ENCODE results near the gene SFXN3. TPM values are rescaled to one million over a fixed set of nuclear protein-coding genes. Genes with fewer than 3 reads are reported as not detected.

SFXN3 gene
- total RNA-seq, 1 experiment from 2014 or later, result 5.6 TPM

DNA sequence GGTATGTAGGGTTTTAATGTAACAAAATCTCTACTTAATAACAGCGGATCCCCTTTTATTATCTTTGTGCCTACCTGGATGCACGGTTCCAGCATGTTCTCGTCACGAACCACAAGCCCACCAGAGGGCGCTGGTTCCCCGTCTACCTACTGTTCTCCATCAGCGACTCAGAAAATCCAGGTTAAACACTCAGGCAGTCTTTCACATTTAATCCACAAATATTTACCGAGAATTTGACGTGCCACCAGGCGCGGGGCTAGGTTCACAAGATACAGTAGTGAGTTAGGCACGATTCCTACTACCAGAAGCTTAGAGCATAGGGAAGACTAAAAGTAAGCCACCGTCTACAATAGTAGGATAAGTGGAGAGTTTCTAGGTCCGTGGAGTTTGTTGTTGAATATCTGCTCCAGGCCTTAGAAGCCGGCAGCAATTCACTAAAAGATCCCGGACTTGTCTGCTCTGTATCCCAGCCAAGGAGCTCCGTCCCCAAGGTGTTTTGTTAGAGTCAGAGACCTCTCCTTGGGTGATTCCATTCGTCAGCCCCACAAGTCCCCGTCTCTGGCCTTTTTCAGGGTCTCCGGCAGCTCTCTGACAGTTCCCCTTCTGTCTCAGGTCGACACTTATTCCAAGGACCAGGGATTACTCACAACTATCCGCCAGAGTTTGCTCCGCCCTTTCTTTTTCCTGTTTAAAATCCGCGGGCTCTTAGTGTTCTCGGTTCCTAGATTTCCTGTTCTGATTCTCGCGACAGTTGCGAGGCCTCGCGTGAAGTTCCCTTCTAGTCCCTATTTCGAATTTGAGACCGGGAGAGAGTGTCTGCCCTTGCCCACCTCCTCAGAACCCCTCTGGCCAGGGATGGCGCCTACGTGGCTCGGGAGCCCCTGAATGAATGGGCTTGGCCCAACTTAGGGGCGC, 29.3 kb downstream of the SFXN3 start:
- ATAC-seq, result peak; percentile 43
- peak overlapping the region; percentile 98 for H3K27ac Mint-ChIP-seq
- TF ChIP-seq, protein P1, sequence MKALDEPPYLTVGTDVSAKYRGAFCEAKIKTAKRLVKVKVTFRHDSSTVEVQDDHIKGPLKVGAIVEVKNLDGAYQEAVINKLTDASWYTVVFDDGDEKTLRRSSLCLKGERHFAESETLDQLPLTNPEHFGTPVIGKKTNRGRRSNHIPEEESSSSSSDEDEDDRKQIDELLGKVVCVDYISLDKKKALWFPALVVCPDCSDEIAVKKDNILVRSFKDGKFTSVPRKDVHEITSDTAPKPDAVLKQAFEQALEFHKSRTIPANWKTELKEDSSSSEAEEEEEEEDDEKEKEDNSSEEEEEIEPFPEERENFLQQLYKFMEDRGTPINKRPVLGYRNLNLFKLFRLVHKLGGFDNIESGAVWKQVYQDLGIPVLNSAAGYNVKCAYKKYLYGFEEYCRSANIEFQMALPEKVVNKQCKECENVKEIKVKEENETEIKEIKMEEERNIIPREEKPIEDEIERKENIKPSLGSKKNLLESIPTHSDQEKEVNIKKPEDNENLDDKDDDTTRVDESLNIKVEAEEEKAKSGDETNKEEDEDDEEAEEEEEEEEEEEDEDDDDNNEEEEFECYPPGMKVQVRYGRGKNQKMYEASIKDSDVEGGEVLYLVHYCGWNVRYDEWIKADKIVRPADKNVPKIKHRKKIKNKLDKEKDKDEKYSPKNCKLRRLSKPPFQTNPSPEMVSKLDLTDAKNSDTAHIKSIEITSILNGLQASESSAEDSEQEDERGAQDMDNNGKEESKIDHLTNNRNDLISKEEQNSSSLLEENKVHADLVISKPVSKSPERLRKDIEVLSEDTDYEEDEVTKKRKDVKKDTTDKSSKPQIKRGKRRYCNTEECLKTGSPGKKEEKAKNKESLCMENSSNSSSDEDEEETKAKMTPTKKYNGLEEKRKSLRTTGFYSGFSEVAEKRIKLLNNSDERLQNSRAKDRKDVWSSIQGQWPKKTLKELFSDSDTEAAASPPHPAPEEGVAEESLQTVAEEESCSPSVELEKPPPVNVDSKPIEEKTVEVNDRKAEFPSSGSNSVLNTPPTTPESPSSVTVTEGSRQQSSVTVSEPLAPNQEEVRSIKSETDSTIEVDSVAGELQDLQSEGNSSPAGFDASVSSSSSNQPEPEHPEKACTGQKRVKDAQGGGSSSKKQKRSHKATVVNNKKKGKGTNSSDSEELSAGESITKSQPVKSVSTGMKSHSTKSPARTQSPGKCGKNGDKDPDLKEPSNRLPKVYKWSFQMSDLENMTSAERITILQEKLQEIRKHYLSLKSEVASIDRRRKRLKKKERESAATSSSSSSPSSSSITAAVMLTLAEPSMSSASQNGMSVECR (CRISPR knock-in tag; IDR thresholded peaks at IDR 0.05; ENCODE audit: borderline replicate concordance), result peak; percentile 40; the same call in 1 of the 2 replicates
- TF ChIP-seq JAZF1 (CRISPR knock-in tag; IDR thresholded peaks at IDR 0.05), result no peak
- TF ChIP-seq TCF7 (CRISPR knock-in tag; IDR thresholded peaks at IDR 0.05; ENCODE audit: low read depth), result no peak
- TF ChIP-seq, protein P2, sequence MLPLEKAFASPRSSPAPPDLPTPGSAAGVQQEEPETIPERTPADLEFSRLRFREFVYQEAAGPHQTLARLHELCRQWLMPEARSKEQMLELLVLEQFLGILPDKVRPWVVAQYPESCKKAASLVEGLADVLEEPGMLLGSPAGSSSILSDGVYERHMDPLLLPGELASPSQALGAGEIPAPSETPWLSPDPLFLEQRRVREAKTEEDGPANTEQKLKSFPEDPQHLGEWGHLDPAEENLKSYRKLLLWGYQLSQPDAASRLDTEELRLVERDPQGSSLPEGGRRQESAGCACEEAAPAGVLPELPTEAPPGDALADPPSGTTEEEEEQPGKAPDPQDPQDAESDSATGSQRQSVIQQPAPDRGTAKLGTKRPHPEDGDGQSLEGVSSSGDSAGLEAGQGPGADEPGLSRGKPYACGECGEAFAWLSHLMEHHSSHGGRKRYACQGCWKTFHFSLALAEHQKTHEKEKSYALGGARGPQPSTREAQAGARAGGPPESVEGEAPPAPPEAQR (CRISPR knock-in tag; IDR thresholded peaks at IDR 0.05), result no peak
- TF ChIP-seq NFE2L1 (CRISPR knock-in tag; IDR thresholded peaks at IDR 0.05), result 0 out of 2 replicates have a peak, but pooled peaks have one; percentile 43
- TF ChIP-seq SP1 (CRISPR knock-in tag; conservative IDR thresholded peaks at IDR 0.05), result no peak
- TF ChIP-seq RORB (CRISPR knock-in tag; IDR thresholded peaks at IDR 0.05), result no peak
- TF ChIP-seq MXD4 (CRISPR knock-in tag; IDR thresholded peaks at IDR 0.05; ENCODE audit: borderline replicate concordance), result no peak
- no peak for TF ChIP-seq SMAD4 (CRISPR knock-in tag; IDR thresholded peaks at IDR 0.05)
- 0 out of 2 replicates have a peak, but pooled peaks have one; percentile 5 for TF ChIP-seq TEAD1 (CRISPR knock-in tag; IDR thresholded peaks at IDR 0.05)
- TF ChIP-seq, protein P3, sequence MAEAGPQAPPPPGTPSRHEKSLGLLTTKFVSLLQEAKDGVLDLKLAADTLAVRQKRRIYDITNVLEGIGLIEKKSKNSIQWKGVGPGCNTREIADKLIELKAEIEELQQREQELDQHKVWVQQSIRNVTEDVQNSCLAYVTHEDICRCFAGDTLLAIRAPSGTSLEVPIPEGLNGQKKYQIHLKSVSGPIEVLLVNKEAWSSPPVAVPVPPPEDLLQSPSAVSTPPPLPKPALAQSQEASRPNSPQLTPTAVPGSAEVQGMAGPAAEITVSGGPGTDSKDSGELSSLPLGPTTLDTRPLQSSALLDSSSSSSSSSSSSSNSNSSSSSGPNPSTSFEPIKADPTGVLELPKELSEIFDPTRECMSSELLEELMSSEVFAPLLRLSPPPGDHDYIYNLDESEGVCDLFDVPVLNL (CRISPR knock-in tag; IDR thresholded peaks at IDR 0.05; ENCODE audit: borderline replicate concordance, low read depth), result peak; percentile 90; the same call in 1 of the 2 replicates
- TF ChIP-seq, protein P4, sequence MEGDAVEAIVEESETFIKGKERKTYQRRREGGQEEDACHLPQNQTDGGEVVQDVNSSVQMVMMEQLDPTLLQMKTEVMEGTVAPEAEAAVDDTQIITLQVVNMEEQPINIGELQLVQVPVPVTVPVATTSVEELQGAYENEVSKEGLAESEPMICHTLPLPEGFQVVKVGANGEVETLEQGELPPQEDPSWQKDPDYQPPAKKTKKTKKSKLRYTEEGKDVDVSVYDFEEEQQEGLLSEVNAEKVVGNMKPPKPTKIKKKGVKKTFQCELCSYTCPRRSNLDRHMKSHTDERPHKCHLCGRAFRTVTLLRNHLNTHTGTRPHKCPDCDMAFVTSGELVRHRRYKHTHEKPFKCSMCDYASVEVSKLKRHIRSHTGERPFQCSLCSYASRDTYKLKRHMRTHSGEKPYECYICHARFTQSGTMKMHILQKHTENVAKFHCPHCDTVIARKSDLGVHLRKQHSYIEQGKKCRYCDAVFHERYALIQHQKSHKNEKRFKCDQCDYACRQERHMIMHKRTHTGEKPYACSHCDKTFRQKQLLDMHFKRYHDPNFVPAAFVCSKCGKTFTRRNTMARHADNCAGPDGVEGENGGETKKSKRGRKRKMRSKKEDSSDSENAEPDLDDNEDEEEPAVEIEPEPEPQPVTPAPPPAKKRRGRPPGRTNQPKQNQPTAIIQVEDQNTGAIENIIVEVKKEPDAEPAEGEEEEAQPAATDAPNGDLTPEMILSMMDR (IDR thresholded peaks at IDR 0.05), result peak; percentile 84
- no peak; the same call in 1 of the 2 replicates for TF ChIP-seq CREM (CRISPR knock-in tag; IDR thresholded peaks at IDR 0.05)
- TF ChIP-seq HMGA2 (CRISPR knock-in tag; IDR thresholded peaks at IDR 0.05), result no peak
- TF ChIP-seq TP53 (CRISPR knock-in tag; IDR thresholded peaks at IDR 0.05), result no peak
- TF ChIP-seq, protein P5, sequence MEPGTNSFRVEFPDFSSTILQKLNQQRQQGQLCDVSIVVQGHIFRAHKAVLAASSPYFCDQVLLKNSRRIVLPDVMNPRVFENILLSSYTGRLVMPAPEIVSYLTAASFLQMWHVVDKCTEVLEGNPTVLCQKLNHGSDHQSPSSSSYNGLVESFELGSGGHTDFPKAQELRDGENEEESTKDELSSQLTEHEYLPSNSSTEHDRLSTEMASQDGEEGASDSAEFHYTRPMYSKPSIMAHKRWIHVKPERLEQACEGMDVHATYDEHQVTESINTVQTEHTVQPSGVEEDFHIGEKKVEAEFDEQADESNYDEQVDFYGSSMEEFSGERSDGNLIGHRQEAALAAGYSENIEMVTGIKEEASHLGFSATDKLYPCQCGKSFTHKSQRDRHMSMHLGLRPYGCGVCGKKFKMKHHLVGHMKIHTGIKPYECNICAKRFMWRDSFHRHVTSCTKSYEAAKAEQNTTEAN (CRISPR knock-in tag; IDR thresholded peaks at IDR 0.05), result peak; percentile 26; the same call in 1 of the 2 replicates
- DNase-seq (ENCODE audit: low spot score), result peak; percentile 90
- H3K27me3 Mint-ChIP-seq (ENCODE audit: low read depth), result peaks cover 38% of the 10 kb centered on the region
- H3K9me3 Mint-ChIP-seq, result no peaks in the 10 kb centered on the region
- CTCF ChIA-PET, result interaction anchor here (0.7 to 15.0 kb wide), 19 partner anchors 9 to 377 kb away, joined by 3 to 405 read pairs (median 5); partner anchors contain the start of genes PDZD7 and SFXN3
- POLR2A ChIA-PET, result interaction anchor here (1.2 to 1.6 kb wide), 3 partner anchors 10 to 30 kb away, joined by 3 to 7 read pairs (median 3); partner anchors contain the start of gene PDZD7
- no peaks in the 10 kb centered on the region for H3K36me3 Mint-ChIP-seq
- peak overlapping the region; percentile 97 for H3K4me3 Mint-ChIP-seq
- H3K4me1 Mint-ChIP-seq, result peaks cover 38% of the 10 kb centered on the region

Measured in WTC11 (cell line).